Measurements from ENCODE around the gene ADAMTS9. TPM values are rescaled to one million over a fixed set of nuclear protein-coding genes. Genes with fewer than 3 reads are reported as not detected.

Gene ADAMTS9
- total RNA-seq, 2 experiments from 2014 or later: not detected

DNA sequence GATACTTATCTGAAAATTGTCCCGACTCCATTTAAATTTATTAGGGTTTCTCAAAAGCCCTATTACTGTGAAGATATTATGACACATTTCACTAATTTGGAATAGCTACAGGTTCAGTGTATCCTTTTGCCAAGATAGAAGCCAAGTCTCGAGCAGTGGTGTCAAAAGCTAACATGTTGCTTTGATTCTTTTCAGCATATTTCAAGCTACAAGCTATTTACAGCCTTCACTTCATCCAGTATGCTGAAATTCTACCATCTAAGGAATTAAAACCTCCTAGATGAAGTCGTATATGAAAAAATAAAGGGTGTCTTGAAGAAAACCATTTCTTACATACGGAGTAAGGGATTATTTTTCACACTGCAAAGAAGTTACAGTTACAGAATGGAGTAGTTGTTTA is 31.2 kb upstream of the ADAMTS9 start:
- Histone ChIP-seq H3K27me3 (ENCODE audit: control insufficient read depth in 1 of 2, insufficient read depth in 2 of 2, low read length in 2 of 2) (no peaks in the 10 kb centered on the region), H3K9me3 (ENCODE audit: control insufficient read depth in 1 of 2, insufficient read depth in 1 of 2, low read length in 2 of 2) (no peaks in the 10 kb centered on the region), H3K4me1 (ENCODE audit: insufficient read depth, low read length) (no peaks in the 10 kb centered on the region), H3K27ac (ENCODE audit: low read depth in 1 of 2, low read length in 2 of 2) (no peak overlapping the region), H3K4me3 (ENCODE audit: low read length) (no peak overlapping the region), H3K36me3 (ENCODE audit: insufficient read depth, low read length) (no peaks in the 10 kb centered on the region)
- TF ChIP-seq, protein P1, sequence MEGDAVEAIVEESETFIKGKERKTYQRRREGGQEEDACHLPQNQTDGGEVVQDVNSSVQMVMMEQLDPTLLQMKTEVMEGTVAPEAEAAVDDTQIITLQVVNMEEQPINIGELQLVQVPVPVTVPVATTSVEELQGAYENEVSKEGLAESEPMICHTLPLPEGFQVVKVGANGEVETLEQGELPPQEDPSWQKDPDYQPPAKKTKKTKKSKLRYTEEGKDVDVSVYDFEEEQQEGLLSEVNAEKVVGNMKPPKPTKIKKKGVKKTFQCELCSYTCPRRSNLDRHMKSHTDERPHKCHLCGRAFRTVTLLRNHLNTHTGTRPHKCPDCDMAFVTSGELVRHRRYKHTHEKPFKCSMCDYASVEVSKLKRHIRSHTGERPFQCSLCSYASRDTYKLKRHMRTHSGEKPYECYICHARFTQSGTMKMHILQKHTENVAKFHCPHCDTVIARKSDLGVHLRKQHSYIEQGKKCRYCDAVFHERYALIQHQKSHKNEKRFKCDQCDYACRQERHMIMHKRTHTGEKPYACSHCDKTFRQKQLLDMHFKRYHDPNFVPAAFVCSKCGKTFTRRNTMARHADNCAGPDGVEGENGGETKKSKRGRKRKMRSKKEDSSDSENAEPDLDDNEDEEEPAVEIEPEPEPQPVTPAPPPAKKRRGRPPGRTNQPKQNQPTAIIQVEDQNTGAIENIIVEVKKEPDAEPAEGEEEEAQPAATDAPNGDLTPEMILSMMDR (IDR thresholded peaks at IDR 0.05): no peak
- POLR2A ChIA-PET: no interaction called here
- H3K9me3 Mint-ChIP-seq: no peaks in the 10 kb centered on the region
- H3K4me3 Mint-ChIP-seq: no peak overlapping the region
- H3K27ac Mint-ChIP-seq: no peak overlapping the region
- ATAC-seq (ENCODE audit: poor library complexity) (no peak), DNase-seq (no peak)
- intact Hi-C loops (cut with DNase I, micrococcal nuclease): no loop called here
- H3K36me3 Mint-ChIP-seq (ENCODE audit: low read depth): no peaks in the 10 kb centered on the region
- no peaks in the 10 kb centered on the region for H3K4me1 Mint-ChIP-seq (ENCODE audit: low read depth)
- CTCF ChIA-PET: no interaction called here
- no peaks in the 10 kb centered on the region for H3K27me3 Mint-ChIP-seq

DNA sequence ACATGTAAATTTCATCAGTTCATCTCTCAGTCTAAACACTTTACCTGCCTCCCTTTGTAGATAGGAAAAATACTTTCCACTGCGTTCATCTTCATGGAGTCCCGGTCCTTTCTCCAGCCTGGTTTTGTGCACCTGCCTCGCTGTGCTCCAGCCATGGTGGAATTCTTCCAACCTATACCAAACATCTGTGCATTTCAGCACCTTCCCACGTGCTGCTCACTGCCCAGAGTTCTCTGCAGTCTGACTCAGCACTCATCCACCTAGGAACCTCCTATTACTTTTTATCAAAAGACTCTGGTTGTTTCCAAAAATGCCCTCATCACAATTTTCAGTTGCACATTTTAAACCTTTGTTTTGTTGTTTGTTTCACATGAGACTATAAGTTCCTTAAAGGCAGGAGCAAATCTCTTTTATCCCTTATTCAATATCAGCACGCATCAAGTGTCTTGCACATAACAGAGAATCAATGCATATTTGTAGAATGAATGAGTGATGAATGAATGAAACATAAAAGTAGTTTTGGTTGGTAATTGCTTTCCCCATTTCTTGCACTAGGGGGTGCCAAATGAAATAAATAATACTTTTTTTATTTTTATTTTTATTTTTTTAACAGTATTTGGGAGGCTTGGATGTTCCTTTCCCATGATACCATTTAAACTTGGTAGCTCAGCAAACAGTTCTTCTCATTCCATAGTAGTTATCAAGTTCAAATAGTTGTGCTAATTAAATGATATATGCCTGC is 30.2 kb upstream of the ADAMTS9 start:
- ChIA-PET CTCF (no interaction called here), POLR2A (no interaction called here)
- Histone ChIP-seq H3K9me3 (ENCODE audit: control insufficient read depth in 1 of 2, insufficient read depth in 1 of 2, low read length in 2 of 2) (no peaks in the 10 kb centered on the region), H3K4me3 (ENCODE audit: low read length) (no peak overlapping the region), H3K27me3 (ENCODE audit: control insufficient read depth in 1 of 2, insufficient read depth in 2 of 2, low read length in 2 of 2) (no peaks in the 10 kb centered on the region), H3K36me3 (ENCODE audit: insufficient read depth, low read length) (no peaks in the 10 kb centered on the region), H3K27ac (ENCODE audit: low read depth in 1 of 2, low read length in 2 of 2) (no peak overlapping the region), H3K4me1 (ENCODE audit: insufficient read depth, low read length) (no peaks in the 10 kb centered on the region)
- ATAC-seq (ENCODE audit: poor library complexity) (no peak), DNase-seq (no peak)
- intact Hi-C loops (cut with DNase I, micrococcal nuclease): no loop called here
- Mint-ChIP-seq H3K9me3 (peaks cover 5% of the 10 kb centered on the region), H3K27ac (no peak overlapping the region), H3K36me3 (ENCODE audit: low read depth) (no peaks in the 10 kb centered on the region), H3K27me3 (no peaks in the 10 kb centered on the region), H3K4me3 (no peak overlapping the region), H3K4me1 (ENCODE audit: low read depth) (no peaks in the 10 kb centered on the region)
- TF ChIP-seq, protein P1 (IDR thresholded peaks at IDR 0.05): no peak

DNA sequence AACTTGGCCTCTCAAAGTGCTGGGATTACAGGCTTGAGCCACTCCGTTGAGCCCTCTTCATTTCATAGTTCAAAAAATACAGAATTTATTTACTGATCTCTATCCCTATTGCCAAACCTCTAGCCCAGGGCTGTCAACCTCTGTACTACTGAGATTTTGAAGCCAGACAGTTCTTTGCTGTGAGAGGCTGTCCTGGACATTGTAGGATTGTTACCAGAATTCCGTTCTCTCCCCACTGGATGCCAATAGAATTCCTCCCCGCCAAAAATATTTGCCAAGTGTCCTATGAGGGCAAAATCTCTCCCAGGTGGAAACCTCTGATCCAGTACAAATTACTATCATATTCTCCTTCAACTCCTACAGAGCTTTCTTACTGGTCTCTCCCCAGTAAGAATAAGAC is 29.6 kb upstream of the ADAMTS9 start:
- peaks cover 6% of the 10 kb centered on the region for H3K9me3 Mint-ChIP-seq
- H3K36me3 ChIP-seq (ENCODE audit: insufficient read depth, low read length): no peaks in the 10 kb centered on the region
- H3K36me3 Mint-ChIP-seq (ENCODE audit: low read depth): no peaks in the 10 kb centered on the region
- no peaks in the 10 kb centered on the region for H3K9me3 ChIP-seq (ENCODE audit: control insufficient read depth in 1 of 2, insufficient read depth in 1 of 2, low read length in 2 of 2)
- H3K27ac ChIP-seq (ENCODE audit: low read depth in 1 of 2, low read length in 2 of 2): no peak overlapping the region
- ChIA-PET CTCF (no interaction called here), POLR2A (no interaction called here)
- DNase-seq (no peak), ATAC-seq (ENCODE audit: poor library complexity) (no peak)
- no peaks in the 10 kb centered on the region for H3K27me3 Mint-ChIP-seq
- no peaks in the 10 kb centered on the region for H3K27me3 ChIP-seq (ENCODE audit: control insufficient read depth in 1 of 2, insufficient read depth in 2 of 2, low read length in 2 of 2)
- no peak overlapping the region for H3K4me3 Mint-ChIP-seq
- intact Hi-C loops (cut with DNase I, micrococcal nuclease): no loop called here
- TF ChIP-seq, protein P1 (IDR thresholded peaks at IDR 0.05): no peak
- no peak overlapping the region for H3K4me3 ChIP-seq (ENCODE audit: low read length)
- no peaks in the 10 kb centered on the region for H3K4me1 Mint-ChIP-seq (ENCODE audit: low read depth)
- H3K4me1 ChIP-seq (ENCODE audit: insufficient read depth, low read length): no peaks in the 10 kb centered on the region
- no peak overlapping the region for H3K27ac Mint-ChIP-seq

All from CD4-positive, alpha-beta T cell (primary cell).